AG09319 (cell line): ENCODE data around the gene ISCU.

Source experiments
- DNase-seq: peaks from one replicate; pipeline ENCODE4 v3.0.0-alpha.2; 2010; ENCODE audit warnings: low read depth; ENCODE audit errors: extremely low read depth
- TF ChIP-seq, protein P1 (sequence below): IDR thresholded peaks from 2 replicates; pipeline ENCODE4 v1.5.1; 2011; ENCODE audit warnings: low read depth, mild to moderate bottlenecking, inconsistent platforms, low read length, moderate library complexity

The ISCU gene

GRCh38 chr12:108605000-108605689 is 42.7 kb downstream of the ISCU start:
- TF ChIP-seq, protein P1, sequence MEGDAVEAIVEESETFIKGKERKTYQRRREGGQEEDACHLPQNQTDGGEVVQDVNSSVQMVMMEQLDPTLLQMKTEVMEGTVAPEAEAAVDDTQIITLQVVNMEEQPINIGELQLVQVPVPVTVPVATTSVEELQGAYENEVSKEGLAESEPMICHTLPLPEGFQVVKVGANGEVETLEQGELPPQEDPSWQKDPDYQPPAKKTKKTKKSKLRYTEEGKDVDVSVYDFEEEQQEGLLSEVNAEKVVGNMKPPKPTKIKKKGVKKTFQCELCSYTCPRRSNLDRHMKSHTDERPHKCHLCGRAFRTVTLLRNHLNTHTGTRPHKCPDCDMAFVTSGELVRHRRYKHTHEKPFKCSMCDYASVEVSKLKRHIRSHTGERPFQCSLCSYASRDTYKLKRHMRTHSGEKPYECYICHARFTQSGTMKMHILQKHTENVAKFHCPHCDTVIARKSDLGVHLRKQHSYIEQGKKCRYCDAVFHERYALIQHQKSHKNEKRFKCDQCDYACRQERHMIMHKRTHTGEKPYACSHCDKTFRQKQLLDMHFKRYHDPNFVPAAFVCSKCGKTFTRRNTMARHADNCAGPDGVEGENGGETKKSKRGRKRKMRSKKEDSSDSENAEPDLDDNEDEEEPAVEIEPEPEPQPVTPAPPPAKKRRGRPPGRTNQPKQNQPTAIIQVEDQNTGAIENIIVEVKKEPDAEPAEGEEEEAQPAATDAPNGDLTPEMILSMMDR = no peak
- DNase-seq = no peak

DNA sequence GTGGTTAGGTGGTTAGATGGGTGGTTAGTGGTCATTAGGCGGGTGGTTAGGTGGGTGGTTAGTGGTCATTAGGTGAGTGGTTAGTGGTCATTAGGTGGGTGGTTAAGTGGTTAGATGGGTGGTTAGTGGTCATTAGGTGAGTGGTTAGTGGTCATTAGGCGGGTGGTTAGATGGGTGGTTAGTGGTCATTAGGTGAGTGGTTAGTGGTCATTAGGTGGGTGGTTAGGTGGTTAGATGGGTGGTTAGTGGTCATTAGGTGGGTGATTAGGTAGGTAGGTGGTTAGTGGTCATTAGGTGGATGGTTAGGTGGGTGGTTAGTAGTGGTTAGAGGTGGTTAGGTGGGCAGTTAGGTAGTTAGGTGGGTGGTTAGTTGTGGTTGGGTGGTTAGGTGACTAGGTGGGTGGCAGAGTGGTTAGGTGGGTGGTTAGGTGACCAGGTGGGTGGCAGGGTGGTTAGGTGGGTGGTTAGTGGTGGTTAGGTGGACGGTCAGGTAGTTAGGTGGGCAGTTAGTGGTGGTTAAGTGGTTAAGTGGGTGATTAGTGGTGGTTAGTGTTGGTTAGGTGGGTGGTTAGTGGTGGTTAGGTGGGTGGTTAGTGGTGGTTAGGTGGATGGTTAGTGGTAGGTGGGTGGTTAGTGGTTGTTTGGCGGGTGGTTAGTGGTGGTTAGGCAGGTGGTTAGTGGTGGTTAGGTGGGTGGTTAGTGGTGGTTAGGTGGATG is 43.5 kb downstream of the ISCU start:
- TF ChIP-seq, protein P1 = no peak

GRCh38 chr12:108606492-108606891 is 44.1 kb downstream of the ISCU start:
- TF ChIP-seq, protein P1 = no peak
- DNase-seq = no peak

More for the DNA sequence above, 43.5 kb downstream of the ISCU start:
- no peak for DNase-seq

DNA sequence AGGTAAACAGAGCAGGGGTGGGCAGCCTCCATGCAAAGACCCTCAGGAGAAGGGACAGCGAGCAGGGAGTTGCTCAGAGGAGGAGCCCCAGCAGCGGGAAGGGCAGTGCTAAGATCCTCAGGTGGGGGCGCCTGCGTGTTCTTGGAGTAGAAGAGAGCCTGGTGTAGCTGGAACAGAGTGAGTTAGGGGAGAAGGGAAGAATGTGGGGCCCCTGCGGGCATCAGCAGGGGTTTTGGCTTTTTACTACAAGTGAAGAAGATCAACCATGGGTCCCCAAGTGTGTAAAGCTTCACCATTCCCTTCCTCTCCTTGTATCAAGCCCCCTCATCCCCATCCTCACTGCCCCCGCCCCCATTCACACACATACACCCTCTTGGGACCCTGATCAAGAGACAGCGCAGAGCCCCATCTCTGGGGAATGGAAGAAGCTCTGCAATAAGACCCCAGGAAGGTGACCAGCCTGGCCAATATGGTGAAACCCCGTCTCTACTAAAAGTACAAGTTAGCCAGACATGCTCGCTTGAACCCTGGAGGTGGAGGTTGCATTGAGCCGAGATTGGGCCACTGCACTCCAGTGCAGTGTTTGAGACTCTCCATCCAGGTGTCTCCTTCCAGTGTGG is 45.7 kb downstream of the ISCU start:
- DNase-seq = no peak
- TF ChIP-seq, protein P1 = no peak

DNA sequence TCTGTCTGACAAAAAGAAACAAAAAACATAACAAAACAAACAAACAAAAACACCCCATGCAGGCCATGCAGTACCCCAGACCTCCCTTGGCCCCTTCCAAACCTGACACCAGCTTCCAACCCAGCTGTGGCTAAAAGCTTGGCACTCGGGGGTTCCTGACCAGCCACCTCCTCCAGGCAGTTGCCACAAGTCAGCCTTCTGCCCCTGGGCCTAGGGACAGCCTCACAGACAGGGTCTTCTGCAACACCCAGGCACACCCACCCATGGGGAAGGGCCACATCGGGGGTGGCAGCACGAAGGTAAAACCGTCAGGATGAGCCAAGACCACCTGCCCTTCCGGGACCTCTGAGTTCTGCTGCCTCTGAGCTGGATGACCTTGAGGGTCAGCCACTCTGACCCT is 46.2 kb downstream of the ISCU start:
- TF ChIP-seq, protein P1 = no peak

GRCh38 chr12:108609537-108610335 is 47.3 kb downstream of the ISCU start:
- DNase-seq = peak; percentile 82
- TF ChIP-seq, protein P1 = no peak

More for the DNA sequence above, 46.2 kb downstream of the ISCU start:
- no peak for DNase-seq
